Measurements from ENCODE around the gene UBN2. TPM values are rescaled to one million over a fixed set of nuclear protein-coding genes. Genes with fewer than 3 reads are reported as not detected.

The UBN2 gene
- total and polyA plus RNA-seq, 10 donors, result 1.2 to 23.4 (median 18.0) TPM

GRCh38 chr7:139230023-139230422 lies 1.0 kb upstream of the UBN2 start:
- H3K9me3 ChIP-seq, result no peaks in the 10 kb centered on the region
- peaks cover 6 to 43% (median 36%) of the 10 kb centered on the region in 6 donors for H3K4me1 ChIP-seq
- WGBS, 5 donors, result 82 to 90% (median 86%) methylated on average over 8 of the region's 8 CpGs
- DNase-seq, result no peak
- peak overlapping the region in 6 of 8 donors; percentile 87 to 99 (median 94) for H3K4me3 ChIP-seq
- no peaks in the 10 kb centered on the region for H3K27me3 ChIP-seq (replicated peaks in 1 of 7)
- no peaks in the 10 kb centered on the region for H3K36me3 ChIP-seq
- intact Hi-C loops (cut with DNase I; ENCODE audit: low total_unique reads), result no loop called here
- TF ChIP-seq POLR2A (IDR thresholded peaks at IDR 0.05) (no peak), POLR2AphosphoS5 (IDR thresholded peaks at IDR 0.05) (no peak)
- TF ChIP-seq, protein P1, sequence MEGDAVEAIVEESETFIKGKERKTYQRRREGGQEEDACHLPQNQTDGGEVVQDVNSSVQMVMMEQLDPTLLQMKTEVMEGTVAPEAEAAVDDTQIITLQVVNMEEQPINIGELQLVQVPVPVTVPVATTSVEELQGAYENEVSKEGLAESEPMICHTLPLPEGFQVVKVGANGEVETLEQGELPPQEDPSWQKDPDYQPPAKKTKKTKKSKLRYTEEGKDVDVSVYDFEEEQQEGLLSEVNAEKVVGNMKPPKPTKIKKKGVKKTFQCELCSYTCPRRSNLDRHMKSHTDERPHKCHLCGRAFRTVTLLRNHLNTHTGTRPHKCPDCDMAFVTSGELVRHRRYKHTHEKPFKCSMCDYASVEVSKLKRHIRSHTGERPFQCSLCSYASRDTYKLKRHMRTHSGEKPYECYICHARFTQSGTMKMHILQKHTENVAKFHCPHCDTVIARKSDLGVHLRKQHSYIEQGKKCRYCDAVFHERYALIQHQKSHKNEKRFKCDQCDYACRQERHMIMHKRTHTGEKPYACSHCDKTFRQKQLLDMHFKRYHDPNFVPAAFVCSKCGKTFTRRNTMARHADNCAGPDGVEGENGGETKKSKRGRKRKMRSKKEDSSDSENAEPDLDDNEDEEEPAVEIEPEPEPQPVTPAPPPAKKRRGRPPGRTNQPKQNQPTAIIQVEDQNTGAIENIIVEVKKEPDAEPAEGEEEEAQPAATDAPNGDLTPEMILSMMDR (IDR thresholded peaks at IDR 0.05 in 8 of 11, conservative IDR thresholded peaks at IDR 0.05 in 3 of 11), result no peak
- peak overlapping the region in 6 of 8 donors; percentile 81 to 95 (median 94) for H3K27ac ChIP-seq

DNA sequence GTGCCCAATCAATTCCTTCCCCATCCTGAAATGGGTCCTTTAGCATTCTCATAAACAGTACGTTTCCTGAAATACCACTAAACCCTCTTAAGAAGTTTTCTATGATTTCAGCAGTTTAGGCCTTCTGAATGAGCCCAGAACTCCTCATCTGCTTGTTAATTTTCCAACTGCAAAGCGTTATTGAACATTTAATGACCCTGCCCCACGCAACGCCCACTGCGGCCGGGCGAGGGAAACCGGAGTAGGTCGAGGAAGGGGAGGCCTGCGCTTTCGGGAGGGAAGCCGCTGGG lies 608 bp upstream of the UBN2 start:
- no peak for DNase-seq
- no peaks in the 10 kb centered on the region for H3K9me3 ChIP-seq
- intact Hi-C loops (cut with DNase I; ENCODE audit: low total_unique reads), result no loop called here
- peak overlapping the region; percentile 81 to 95 (median 94) for H3K27ac ChIP-seq
- H3K27me3 ChIP-seq (replicated peaks in 1 of 7), result no peaks in the 10 kb centered on the region
- TF ChIP-seq, protein P1 (IDR thresholded peaks at IDR 0.05 in 8 of 11, conservative IDR thresholded peaks at IDR 0.05 in 3 of 11), result no peak
- no peak for TF ChIP-seq POLR2A (IDR thresholded peaks at IDR 0.05)
- TF ChIP-seq POLR2AphosphoS5 (IDR thresholded peaks at IDR 0.05), result no peak
- WGBS, 5 donors, result 2 to 5% (median 4%) methylated on average over 12 of the region's 12 CpGs
- H3K36me3 ChIP-seq, result no peaks in the 10 kb centered on the region
- peak overlapping the region; percentile 87 to 99 (median 94) for H3K4me3 ChIP-seq
- H3K4me1 ChIP-seq, result peaks cover 6 to 47% (median 36%) of the 10 kb centered on the region in 6 donors

- Histone ChIP-seq H3K4me1 (peaks cover 6 to 54% (median 36%) of the 10 kb centered on the region in 6 donors), H3K36me3 (peaks cover 0 to under 1% (median 0%) of the 10 kb centered on the region in 6 donors), H3K27me3 (replicated peaks in 1 of 7) (no peaks in the 10 kb centered on the region), H3K4me3 (peak overlapping the region; percentile 87 to 99 (median 94)), H3K27ac (peak overlapping the region; percentile 81 to 95 (median 94)), H3K9me3 (no peaks in the 10 kb centered on the region)
- DNase-seq, result peak; percentile 87
- WGBS, 5 donors, result 0 to 2% (median 0%) methylated on average over 30 to 101 of the region's 101 CpGs
- TF ChIP-seq POLR2A (IDR thresholded peaks at IDR 0.05) (no peak), POLR2AphosphoS5 (IDR thresholded peaks at IDR 0.05) (no peak)
- TF ChIP-seq, protein P1 (IDR thresholded peaks at IDR 0.05 in 8 of 11, conservative IDR thresholded peaks at IDR 0.05 in 3 of 11), result no peak
- intact Hi-C loops (cut with DNase I; ENCODE audit: low total_unique reads), result no loop called here
These were observed 708 bp downstream of the UBN2 start for GRCh38 chr7:139231513-139232376.

DNA sequence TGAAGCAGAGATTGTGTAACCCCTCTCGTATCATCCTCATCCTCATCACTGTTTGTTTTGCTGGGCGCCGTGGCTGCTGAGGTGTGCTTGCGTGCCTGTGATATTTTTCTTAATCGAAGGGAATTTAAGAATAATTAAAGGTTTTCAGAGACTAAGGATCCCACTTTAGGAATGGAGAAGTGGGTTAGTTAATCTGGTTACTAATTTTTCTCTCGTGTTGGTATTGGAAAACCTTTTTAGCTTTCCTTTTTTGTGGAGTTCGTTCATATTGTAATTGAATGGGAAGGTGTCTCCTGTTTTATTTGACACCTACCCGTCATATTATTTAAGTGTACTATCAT lies 1.3 kb downstream of the UBN2 start:
- Histone ChIP-seq H3K27me3 (replicated peaks in 1 of 7) (no peaks in the 10 kb centered on the region), H3K27ac (peak overlapping the region in 5 of 8 donors; percentile 81 to 95 (median 94)), H3K4me3 (peak overlapping the region; percentile 87 to 99 (median 94)), H3K4me1 (peaks cover 6 to 54% (median 36%) of the 10 kb centered on the region in 6 donors), H3K9me3 (no peaks in the 10 kb centered on the region), H3K36me3 (peaks cover 0 to 6% (median 4%) of the 10 kb centered on the region in 6 donors)
- DNase-seq, result no peak
- TF ChIP-seq, protein P1 (IDR thresholded peaks at IDR 0.05 in 8 of 11, conservative IDR thresholded peaks at IDR 0.05 in 3 of 11), result no peak
- 6 to 8% (median 7%) methylated on average over 8 of the region's 8 CpGs for WGBS, 5 donors
- intact Hi-C loops (cut with DNase I; ENCODE audit: low total_unique reads), result no loop called here

Measured in spleen (tissue), 11 donors.